Spleen (tissue), 11 donors: Measurements from ENCODE around the gene COL28A1. TPM values are rescaled to one million over a fixed set of nuclear protein-coding genes. Genes with fewer than 3 reads are reported as not detected.

ENCODE experiments used
- DNase-seq: peaks from one replicate; pipeline ENCODE4 v3.0.0-alpha.2; 2020
- H3K27ac ChIP-seq, 8 donors: fragments of 200-600 bp; sonication (generic) in 7 of 8; 1 replicate in 4 of 8; 2 replicates in 4 of 8; pipeline versions ENCODE4 v1.5.0 to v1.8.0; 2016 to 2021; ENCODE audit warnings: inconsistent platforms in 4 of 8, mild to moderate bottlenecking in 4 of 8, moderate library complexity in 1 of 8
- H3K27me3 ChIP-seq, 7 donors: fragments of 200-600 bp; sonication (generic) in 6 of 7; replicated peaks in 1 of 7; 1 replicate in 4 of 7; 2 replicates in 3 of 7; pipeline versions ENCODE4 v1.5.0 to v1.8.0; 2016 to 2021; ENCODE audit warnings: inconsistent platforms in 3 of 7, mild to moderate bottlenecking in 1 of 7
- H3K36me3 ChIP-seq, 6 donors: fragments of 200-600 bp; sonication (generic) in 5 of 6; 1 replicate in 4 of 6; 2 replicates in 2 of 6; pipeline versions ENCODE4 v1.5.0 to v1.8.0; 2016 to 2021; ENCODE audit warnings: inconsistent platforms in 2 of 6
- H3K4me1 ChIP-seq, 6 donors: fragments of 200-600 bp; sonication (generic) in 5 of 6; 1 replicate in 3 of 6; 2 replicates in 3 of 6; pipeline versions ENCODE4 v1.5.0 to v1.8.0; 2016 to 2021; ENCODE audit warnings: inconsistent platforms in 3 of 6
- H3K4me3 ChIP-seq, 8 donors: fragments of 200-600 bp; sonication (generic) in 7 of 8; 1 replicate in 4 of 8; 2 replicates in 4 of 8; pipeline versions ENCODE4 v1.5.0 to v1.8.0; 2016 to 2021; ENCODE audit warnings: inconsistent platforms in 4 of 8, mild to moderate bottlenecking in 4 of 8, moderate library complexity in 2 of 8
- H3K9me3 ChIP-seq, 8 donors: fragments of 200-600 bp; sonication (generic) in 7 of 8; 1 replicate in 4 of 8; 2 replicates in 4 of 8; pipeline versions ENCODE4 v1.5.0 to v1.8.0; 2016 to 2021; ENCODE audit warnings: inconsistent platforms in 4 of 8
- CTCF ChIP-seq, 11 experiments: fragments of 200-600 bp in 7 of 11; fragments of 450-650 bp in 4 of 11; sonication (generic) in 4 of 11; IDR thresholded peaks in 8 of 11; conservative IDR thresholded peaks in 3 of 11; 1 replicate in 7 of 11; 2 replicates in 4 of 11; pipeline versions ENCODE4 v1.4.0 to v1.8.0; 2016 to 2021; ENCODE audit warnings: antibody characterized with exemption in 11 of 11, inconsistent platforms in 4 of 11, mild to moderate bottlenecking in 1 of 11
- POLR2A ChIP-seq, 3 donors: fragments of 450-650 bp; IDR thresholded peaks; one replicate each; pipeline ENCODE4 v1.5.1; 2017; ENCODE audit warnings: antibody characterized with exemption in 3 of 3, mild to moderate bottlenecking in 1 of 3
- POLR2AphosphoS5 ChIP-seq, 3 donors: sonication (generic); formaldehyde crosslinking; IDR thresholded peaks; one replicate each; pipeline ENCODE4 v1.5.1; 2017; ENCODE audit warnings: antibody characterized with exemption in 3 of 3
- WGBS, 5 donors: extraction: QIAGEN DNeasy Blood & Tissue Kit in 3 of 5; methylation state at CpG; one replicate each; pipeline versions ENCODE4 v1.1.5 to v1.1.7; 2013 to 2018; 5-methylcytosine and 5-hydroxymethylcytosine counted together
- intact Hi-C: fragments of 100-400 bp; cut with DNase I; formaldehyde crosslinking; loops from one replicate; pipeline ENCODE4 v1.15.0; 2023; ENCODE audit warnings: low total_unique reads
- polyA plus RNA-seq, 3 donors: library from polyadenylated mRNA; stranded (reverse); fragments of 200-250 nt; gene quantifications; one replicate each; pipeline ENCODE4 v1.2.1, GENCODE V29; 2013
- total RNA-seq, 7 donors: library from RNA; depleted of rRNA in 3 of 7; stranded (reverse); fragments of >200 nt in 3 of 7; fragmentation: NEBNext Ultra II Directional in 4 of 7; extraction: Animal tissue kit (Norgen Biotek cat#: 25700) in 4 of 7; gene quantifications; one replicate each; pipeline versions ENCODE4 v1.1.0 to v1.2.1, GENCODE V29; 2016 to 2021
- donor health status: healthy with polysubstance abuse.
- donor health status: DM: no; HTN: no; CAD: no; lungs with moderate emphysema.
- donor health status: DM: no; HTN: no; CAD: no.
- donor health status: Bipolar disorder and iron deficiency.
- donor health status: healthy.
- donor health status: DM: no; HTN: no; CAD: no.
- donor health status: DM: yes; HTN: yes; CAD: no.

Gene COL28A1
- total and polyA plus RNA-seq, 10 donors = 0.08 to 1.6 (median 0.51) TPM

DNA sequence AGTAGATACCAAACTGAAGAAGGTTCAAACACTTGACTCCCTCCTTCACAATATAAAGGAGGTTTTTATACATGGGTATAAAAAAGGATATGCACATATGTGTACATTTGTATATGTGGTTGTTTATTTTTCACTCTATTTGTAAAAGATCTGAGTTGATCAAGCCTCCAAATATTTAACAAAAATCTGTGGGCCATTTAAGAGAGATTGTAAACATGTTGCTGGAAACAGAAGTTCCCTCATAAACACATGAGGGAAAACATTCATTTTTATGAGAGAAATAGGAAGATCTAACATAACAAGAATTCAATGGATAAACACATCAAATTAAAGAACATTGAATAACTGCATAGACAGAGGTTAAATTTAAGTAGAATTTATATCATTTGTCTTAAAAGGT is 81.7 kb downstream of the COL28A1 start:
- Histone ChIP-seq H3K27ac (no peak overlapping the region), H3K4me1 (no peaks in the 10 kb centered on the region), H3K9me3 (peaks cover 5 to 23% (median 17%) of the 10 kb centered on the region in 8 donors), H3K36me3 (no peaks in the 10 kb centered on the region), H3K4me3 (no peak overlapping the region), H3K27me3 (no peaks in the 10 kb centered on the region)
- DNase-seq = no peak
- no peak for TF ChIP-seq POLR2A (IDR thresholded peaks at IDR 0.05)
- TF ChIP-seq POLR2AphosphoS5 (IDR thresholded peaks at IDR 0.05) = no peak
- no peak for TF ChIP-seq CTCF (IDR thresholded peaks at IDR 0.05 in 8 of 11, conservative IDR thresholded peaks at IDR 0.05 in 3 of 11)
- intact Hi-C loops = no loop called here

DNA sequence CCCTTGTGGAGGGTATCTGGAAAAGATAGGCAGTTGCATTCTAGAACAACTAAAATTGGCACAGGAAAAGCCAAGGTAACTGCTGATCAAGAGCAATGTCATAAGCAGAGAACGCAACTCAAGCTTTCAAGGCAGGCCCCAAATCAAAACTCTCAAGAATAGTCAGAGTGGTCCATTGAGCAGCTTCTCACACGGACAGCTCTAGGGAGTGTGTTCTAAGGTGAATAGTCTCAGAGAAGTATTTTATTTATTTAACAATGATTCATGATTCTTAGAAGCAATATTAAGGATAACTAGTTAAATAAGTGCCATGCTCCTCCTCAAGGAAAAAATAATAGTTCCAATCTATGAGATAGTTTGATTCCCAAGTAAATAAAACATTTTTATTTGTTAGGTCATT is 83.0 kb downstream of the COL28A1 start:
- DNase-seq = no peak
- H3K27ac ChIP-seq = no peak overlapping the region
- WGBS, 5 donors = 91 to 97% (median 94%) methylated on average over 2 of the region's 2 CpGs
- peaks cover 7 to 36% (median 31%) of the 10 kb centered on the region in 8 donors for H3K9me3 ChIP-seq
- no peaks in the 10 kb centered on the region for H3K4me1 ChIP-seq
- TF ChIP-seq CTCF (IDR thresholded peaks at IDR 0.05 in 8 of 11, conservative IDR thresholded peaks at IDR 0.05 in 3 of 11) = no peak
- no peak for TF ChIP-seq POLR2A (IDR thresholded peaks at IDR 0.05)
- H3K4me3 ChIP-seq = no peak overlapping the region
- no peaks in the 10 kb centered on the region for H3K36me3 ChIP-seq
- H3K27me3 ChIP-seq = no peaks in the 10 kb centered on the region
- intact Hi-C loops = no loop called here

GRCh38 chr7:7452119-7452518 is 83.6 kb downstream of the COL28A1 start:
- no peaks in the 10 kb centered on the region for H3K27me3 ChIP-seq

GRCh38 chr7:7449055-7449454 is 86.6 kb downstream of the COL28A1 start:
- intact Hi-C loops = no loop called here
- no peak for DNase-seq
- no peak for TF ChIP-seq POLR2A (IDR thresholded peaks at IDR 0.05)
- Histone ChIP-seq H3K4me3 (no peak overlapping the region), H3K36me3 (no peaks in the 10 kb centered on the region), H3K27ac (no peak overlapping the region), H3K27me3 (no peaks in the 10 kb centered on the region), H3K9me3 (peaks cover 7 to 61% (median 44%) of the 10 kb centered on the region in 8 donors), H3K4me1 (no peaks in the 10 kb centered on the region)
- 89 to 98% (median 93%) methylated on average over 1 of the region's 1 CpG for WGBS, 5 donors

More at GRCh38 chr7:7452119-7452518, 83.6 kb downstream of the COL28A1 start:
- Histone ChIP-seq H3K9me3 (peaks cover 7 to 42% (median 36%) of the 10 kb centered on the region in 8 donors), H3K27ac (no peak overlapping the region), H3K36me3 (no peaks in the 10 kb centered on the region), H3K4me1 (no peaks in the 10 kb centered on the region), H3K4me3 (no peak overlapping the region)
- WGBS, 5 donors = 92 to 98% (median 95%) methylated on average over 3 of the region's 3 CpGs
- intact Hi-C loops = no loop called here
- DNase-seq = no peak
- TF ChIP-seq POLR2AphosphoS5 (IDR thresholded peaks at IDR 0.05) (no peak), POLR2A (IDR thresholded peaks at IDR 0.05) (no peak), CTCF (IDR thresholded peaks at IDR 0.05 in 8 of 11, conservative IDR thresholded peaks at IDR 0.05 in 3 of 11) (no peak)

- Histone ChIP-seq H3K9me3 (peaks cover 7 to 61% (median 44%) of the 10 kb centered on the region in 8 donors), H3K36me3 (no peaks in the 10 kb centered on the region), H3K27ac (no peak overlapping the region), H3K27me3 (no peaks in the 10 kb centered on the region), H3K4me1 (no peaks in the 10 kb centered on the region), H3K4me3 (no peak overlapping the region)
- DNase-seq = no peak
- intact Hi-C loops = no loop called here
- no peak for TF ChIP-seq CTCF (IDR thresholded peaks at IDR 0.05 in 8 of 11, conservative IDR thresholded peaks at IDR 0.05 in 3 of 11)
- TF ChIP-seq POLR2AphosphoS5 (IDR thresholded peaks at IDR 0.05) = no peak
- TF ChIP-seq POLR2A (IDR thresholded peaks at IDR 0.05) = no peak
These were observed 89.1 kb downstream of the COL28A1 start for GRCh38 chr7:7446616-7447015.
